NCI-H2029 (cell line): Measurements from ENCODE around the gene LRRFIP1.
"Not testable (repeated sequence)": the region's sequence is repeated elsewhere in the genome, so short reads cannot be mapped to it uniquely, and the experiment has no call there.

ENCODE experiments used
- DNase-seq: peaks from one replicate; lab custom pipeline; 2025; lab: John Stamatoyannopoulos, UW

Gene LRRFIP1

GRCh38 chr2:237597196-237598145 lies 29.9 kb upstream of the LRRFIP1 start:
- no peak for DNase-seq

GRCh38 chr2:237598468-237599208 lies 28.7 kb upstream of the LRRFIP1 start:
- no peak for DNase-seq

GRCh38 chr2:237599465-237600110 lies 27.8 kb upstream of the LRRFIP1 start:
- no peak for DNase-seq

- no peak for DNase-seq
These were observed 27.1 kb upstream of the LRRFIP1 start for GRCh38 chr2:237600205-237600846.

- DNase-seq: no peak
These were observed 25.8 kb upstream of the LRRFIP1 start for GRCh38 chr2:237601453-237602116.

GRCh38 chr2:237602409-237602808 lies 25.0 kb upstream of the LRRFIP1 start:
- no peak for DNase-seq

- no peak for DNase-seq
These were observed 24.2 kb upstream of the LRRFIP1 start for GRCh38 chr2:237603049-237603717.

- no peak for DNase-seq
These were observed 23.5 kb upstream of the LRRFIP1 start for GRCh38 chr2:237603718-237604362.

GRCh38 chr2:237604391-237604790 lies 23.0 kb upstream of the LRRFIP1 start:
- no peak for DNase-seq

- DNase-seq: no peak
These were observed 22.4 kb upstream of the LRRFIP1 start for GRCh38 chr2:237604960-237605359.

GRCh38 chr2:237606522-237606921 lies 20.9 kb upstream of the LRRFIP1 start:
- DNase-seq: not testable (repeated sequence)

- no peak for DNase-seq
These were observed 14.6 kb upstream of the LRRFIP1 start for GRCh38 chr2:237612527-237613357.

- DNase-seq: no peak
These were observed 13.7 kb upstream of the LRRFIP1 start for GRCh38 chr2:237613679-237614078.

GRCh38 chr2:237614151-237614720 lies 13.2 kb upstream of the LRRFIP1 start:
- DNase-seq: no peak

- DNase-seq: no peak
These were observed 11.6 kb upstream of the LRRFIP1 start for GRCh38 chr2:237615631-237616249.

- no peak for DNase-seq
These were observed 11.0 kb upstream of the LRRFIP1 start for GRCh38 chr2:237616373-237616733.

GRCh38 chr2:237616734-237617586 lies 10.4 kb upstream of the LRRFIP1 start:
- DNase-seq: no peak

- DNase-seq: no peak
These were observed 9.8 kb upstream of the LRRFIP1 start for GRCh38 chr2:237617587-237617982.
